ENCODE results near the gene SERP1. TPM values are rescaled to one million over a fixed set of nuclear protein-coding genes. Genes with fewer than 3 reads are reported as not detected.

Gene SERP1
- 100 to 1,000 TPM; 131 to 141 (median 140) TPM for polyA plus RNA-seq (ENCODE audit: insufficient read length in 4 of 4)

- DNase-seq (ENCODE audit: low read depth in 4 of 4, low spot score in 3 of 4): peak; percentile 99 to 100 (median 99)
Observed at GRCh38 chr3:150546226-150547044, at the start of gene SERP1, which contains the start of gene EIF2A. TSS of gene SERP1 (minus strand) at chr3:150546496. CDS start at chr3:150546135, 361 bp downstream. TSS of gene EIF2A (plus strand) at chr3:150546787. CDS start at chr3:150546803, 16 bp downstream.

GRCh38 chr3:150594150-150594549 lies 47.9 kb upstream of the SERP1 start:
- no peak for DNase-seq (ENCODE audit: low read depth in 4 of 4, low spot score in 3 of 4)

- DNase-seq (ENCODE audit: low read depth in 4 of 4, low spot score in 3 of 4): no peak
Observed at GRCh38 chr3:150589759-150590158, 43.5 kb upstream of the SERP1 start.

- no peak for DNase-seq (ENCODE audit: low read depth in 4 of 4, low spot score in 3 of 4)
Observed at GRCh38 chr3:150588027-150588830, 41.9 kb upstream of the SERP1 start.

- DNase-seq (ENCODE audit: low read depth in 4 of 4, low spot score in 3 of 4): no peak
Observed at GRCh38 chr3:150583028-150583427, 36.7 kb upstream of the SERP1 start.

- no peak for DNase-seq (ENCODE audit: low read depth in 4 of 4, low spot score in 3 of 4)
Observed at GRCh38 chr3:150582620-150583019, 36.3 kb upstream of the SERP1 start.

GRCh38 chr3:150581174-150581573 lies 34.9 kb upstream of the SERP1 start:
- no peak for DNase-seq (ENCODE audit: low read depth in 4 of 4, low spot score in 3 of 4)

GRCh38 chr3:150577855-150578254 lies 31.6 kb upstream of the SERP1 start:
- no peak for DNase-seq (ENCODE audit: low read depth in 4 of 4, low spot score in 3 of 4)

GRCh38 chr3:150567328-150567727 lies 21.0 kb upstream of the SERP1 start:
- DNase-seq (ENCODE audit: low read depth in 4 of 4, low spot score in 3 of 4): no peak

GRCh38 chr3:150564243-150564642 lies 17.9 kb upstream of the SERP1 start:
- no peak for DNase-seq (ENCODE audit: low read depth in 4 of 4, low spot score in 3 of 4)

GRCh38 chr3:150557725-150558124 lies 11.4 kb upstream of the SERP1 start:
- DNase-seq (ENCODE audit: low read depth in 4 of 4, low spot score in 3 of 4): no peak

GRCh38 chr3:150556792-150557191 lies 10.5 kb upstream of the SERP1 start:
- DNase-seq (ENCODE audit: low read depth in 4 of 4, low spot score in 3 of 4): no peak

- no peak for DNase-seq (ENCODE audit: low read depth in 4 of 4, low spot score in 3 of 4)
Observed at GRCh38 chr3:150555859-150556436, 9.7 kb upstream of the SERP1 start.

- DNase-seq (ENCODE audit: low read depth in 4 of 4, low spot score in 3 of 4): no peak
Observed at GRCh38 chr3:150547045-150547741, 897 bp upstream of the SERP1 start.

- DNase-seq (ENCODE audit: low read depth in 4 of 4, low spot score in 3 of 4): peak in 1 of 4 donors; percentile 41
Observed at GRCh38 chr3:150545419-150546225, 674 bp downstream of the SERP1 start.

GRCh38 chr3:150544726-150545125 lies 1.6 kb downstream of the SERP1 start:
- no peak for DNase-seq (ENCODE audit: low read depth in 4 of 4, low spot score in 3 of 4)

- DNase-seq (ENCODE audit: low read depth in 4 of 4, low spot score in 3 of 4): no peak
Observed at GRCh38 chr3:150544041-150544440, 2.3 kb downstream of the SERP1 start.

- no peak for DNase-seq (ENCODE audit: low read depth in 4 of 4, low spot score in 3 of 4)
Observed at GRCh38 chr3:150543531-150543930, 2.8 kb downstream of the SERP1 start.

- no peak for DNase-seq (ENCODE audit: low read depth in 4 of 4, low spot score in 3 of 4)
Observed at GRCh38 chr3:150543128-150543527, 3.2 kb downstream of the SERP1 start.

GRCh38 chr3:150540991-150541390 lies 5.3 kb downstream of the SERP1 start:
- no peak for DNase-seq (ENCODE audit: low read depth in 4 of 4, low spot score in 3 of 4)
